GM19452 (cell line): ENCODE results near the gene RAB8B.
"Not testable (repeated sequence)": the region's sequence is repeated elsewhere in the genome, so short reads cannot be mapped to it uniquely, and the experiment has no call there.

Experiments
- ATAC-seq: cut with Tn5 transposase; IDR thresholded peaks from one replicate; pipeline ENCODE4 v1.9.1; 2021; ENCODE audit not compliant: unreplicated experiment

RAB8B gene

DNA sequence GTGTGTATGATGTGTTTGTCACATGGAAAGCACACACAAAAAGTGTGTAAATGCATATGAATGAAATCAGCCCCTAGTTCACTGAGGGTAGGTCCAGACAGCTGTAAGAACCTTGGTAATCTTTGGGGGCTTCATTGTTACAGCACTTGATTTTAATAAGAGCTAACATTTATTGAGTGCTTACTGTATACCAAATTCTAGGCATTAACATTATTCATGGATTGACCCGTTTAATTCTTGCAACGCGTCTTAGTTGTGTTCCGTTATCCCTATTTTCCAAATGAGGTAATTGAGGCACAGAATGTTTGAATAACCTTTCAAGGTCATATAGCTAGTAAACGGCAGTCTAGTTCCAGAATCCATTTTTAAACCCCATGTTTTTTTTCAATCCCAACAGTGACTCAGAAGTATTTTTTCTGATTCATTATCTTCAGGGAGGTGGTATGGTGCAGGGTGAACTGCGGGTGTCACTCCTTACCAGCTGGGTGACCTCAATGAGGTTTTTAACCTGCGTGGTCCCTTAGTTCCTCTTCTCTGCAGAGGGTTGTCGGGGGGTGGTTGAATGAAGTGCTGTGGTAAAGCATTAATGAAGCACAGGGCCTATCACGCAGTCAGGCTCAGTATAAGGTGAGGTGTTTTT lies 14.2 kb downstream of the RAB8B start:
- ATAC-seq = no peak

DNA sequence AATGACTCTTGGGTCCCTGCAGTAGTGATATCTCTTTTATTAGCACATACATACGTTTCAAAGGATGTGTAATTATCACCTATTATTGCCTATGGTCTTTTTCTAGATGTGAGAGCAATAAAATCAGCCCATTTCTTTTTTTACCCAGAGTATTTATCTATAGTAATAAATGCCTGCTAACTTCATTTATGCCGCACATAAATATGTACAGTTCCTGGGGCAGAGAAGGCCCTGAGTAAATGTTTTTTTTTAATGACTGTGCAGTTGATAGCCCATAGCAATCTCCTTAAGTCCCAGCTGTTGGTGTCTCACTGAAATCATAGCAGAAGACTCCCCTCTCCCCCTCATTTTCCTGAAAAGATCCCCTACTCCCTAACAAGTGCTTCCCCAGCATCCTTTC lies 16.7 kb downstream of the RAB8B start:
- no peak for ATAC-seq

DNA sequence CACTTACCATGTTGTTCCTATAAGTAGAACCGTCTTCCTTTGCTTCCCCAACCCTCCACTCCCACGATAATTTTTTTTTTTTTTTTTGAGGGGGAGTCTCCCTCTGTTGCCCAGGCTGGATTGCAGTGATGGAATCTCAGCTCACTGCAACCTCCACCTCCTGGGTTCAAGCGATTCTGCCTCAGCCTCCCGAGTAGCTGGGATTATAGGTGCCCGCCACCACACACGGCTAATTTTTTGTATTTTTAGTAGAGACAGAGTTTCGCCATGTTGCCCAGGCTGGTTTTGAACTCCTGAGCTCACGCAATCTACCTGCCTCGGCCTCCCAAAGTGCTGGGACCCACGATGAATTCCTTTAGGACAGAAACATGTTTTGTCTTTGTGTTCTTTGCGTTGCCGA lies 19.4 kb downstream of the RAB8B start:
- not testable (repeated sequence) for ATAC-seq

DNA sequence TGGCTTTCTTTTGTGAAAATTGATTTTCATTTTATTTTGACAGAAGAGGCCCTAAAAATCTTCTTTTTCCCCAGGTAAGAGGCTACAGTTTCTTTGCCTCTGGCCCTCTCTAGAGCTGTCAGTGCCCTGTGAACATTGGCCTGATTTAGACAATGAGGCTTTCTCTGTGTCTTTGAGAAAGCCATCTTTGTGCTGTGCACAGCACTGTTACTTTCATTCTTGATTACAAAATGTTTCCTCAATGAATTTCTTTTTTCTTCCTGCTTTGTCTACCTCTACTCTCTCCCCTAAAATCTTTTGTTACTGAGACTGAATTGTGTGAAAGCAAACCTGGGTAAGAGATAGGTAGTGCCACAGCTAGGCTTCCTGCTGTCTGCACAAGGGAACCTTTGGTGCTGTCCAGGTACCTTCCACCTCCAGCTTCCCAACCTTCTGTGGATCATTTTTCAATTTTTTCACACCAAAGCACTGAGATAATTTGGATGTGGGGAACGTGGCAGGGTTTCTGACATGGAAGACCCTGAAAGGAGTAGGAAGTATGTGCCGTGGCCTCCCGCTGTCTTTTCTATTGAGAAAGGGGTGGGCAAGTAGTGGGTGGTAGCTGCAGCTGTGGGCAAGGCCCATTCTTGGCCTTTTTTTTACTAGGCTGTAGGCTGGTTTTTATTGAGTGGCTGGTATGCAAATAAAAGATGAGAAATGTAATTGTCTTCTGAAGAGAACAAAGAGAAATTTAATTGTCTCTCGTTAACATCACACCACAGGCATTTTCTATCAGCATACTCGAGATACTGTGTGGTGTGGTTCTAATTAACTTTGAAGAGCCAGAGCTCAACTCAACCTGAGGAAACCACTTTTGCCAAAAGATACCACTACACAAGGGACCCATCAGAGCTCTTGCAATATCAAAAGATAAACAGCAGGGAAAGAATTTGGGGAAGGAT lies 21.0 kb downstream of the RAB8B start:
- ATAC-seq = no peak

DNA sequence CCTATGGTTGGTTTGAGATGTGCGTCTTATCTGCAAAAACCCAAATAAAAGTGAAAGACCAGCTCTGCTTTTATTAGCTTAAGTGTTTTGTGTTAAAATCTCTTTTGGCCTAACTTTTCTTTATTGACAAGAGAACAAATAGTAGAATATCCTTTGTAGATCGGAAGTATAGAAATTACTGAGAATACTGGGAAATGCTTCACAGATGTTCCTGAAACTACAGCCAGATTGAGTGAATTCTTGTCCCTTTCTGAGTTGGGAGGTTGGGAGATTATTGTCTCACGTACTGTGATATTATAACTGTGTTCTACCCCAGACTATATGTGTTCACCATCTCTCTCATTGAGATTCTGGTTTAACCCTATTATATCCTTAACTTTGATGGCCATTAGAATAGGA lies 21.7 kb downstream of the RAB8B start:
- ATAC-seq = no peak

DNA sequence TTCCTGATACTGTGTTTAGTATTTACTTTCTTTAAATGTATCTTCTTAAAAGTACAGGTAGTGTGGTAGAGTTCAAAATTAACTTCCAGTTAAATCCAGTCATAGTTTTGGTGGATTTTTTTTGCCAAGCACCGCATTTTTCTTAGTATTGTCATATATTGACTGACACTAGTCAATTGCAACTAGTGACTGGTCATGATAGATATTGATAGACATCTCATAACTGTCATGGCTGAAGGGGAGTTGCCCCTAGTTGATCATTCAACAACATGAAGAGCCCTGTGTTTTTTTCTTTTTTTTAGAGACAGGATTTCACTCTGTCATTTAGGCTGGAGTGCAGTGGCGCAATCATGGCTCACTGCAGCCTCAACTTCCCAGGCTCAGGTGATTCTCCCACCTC lies 22.1 kb downstream of the RAB8B start:
- no peak for ATAC-seq

DNA sequence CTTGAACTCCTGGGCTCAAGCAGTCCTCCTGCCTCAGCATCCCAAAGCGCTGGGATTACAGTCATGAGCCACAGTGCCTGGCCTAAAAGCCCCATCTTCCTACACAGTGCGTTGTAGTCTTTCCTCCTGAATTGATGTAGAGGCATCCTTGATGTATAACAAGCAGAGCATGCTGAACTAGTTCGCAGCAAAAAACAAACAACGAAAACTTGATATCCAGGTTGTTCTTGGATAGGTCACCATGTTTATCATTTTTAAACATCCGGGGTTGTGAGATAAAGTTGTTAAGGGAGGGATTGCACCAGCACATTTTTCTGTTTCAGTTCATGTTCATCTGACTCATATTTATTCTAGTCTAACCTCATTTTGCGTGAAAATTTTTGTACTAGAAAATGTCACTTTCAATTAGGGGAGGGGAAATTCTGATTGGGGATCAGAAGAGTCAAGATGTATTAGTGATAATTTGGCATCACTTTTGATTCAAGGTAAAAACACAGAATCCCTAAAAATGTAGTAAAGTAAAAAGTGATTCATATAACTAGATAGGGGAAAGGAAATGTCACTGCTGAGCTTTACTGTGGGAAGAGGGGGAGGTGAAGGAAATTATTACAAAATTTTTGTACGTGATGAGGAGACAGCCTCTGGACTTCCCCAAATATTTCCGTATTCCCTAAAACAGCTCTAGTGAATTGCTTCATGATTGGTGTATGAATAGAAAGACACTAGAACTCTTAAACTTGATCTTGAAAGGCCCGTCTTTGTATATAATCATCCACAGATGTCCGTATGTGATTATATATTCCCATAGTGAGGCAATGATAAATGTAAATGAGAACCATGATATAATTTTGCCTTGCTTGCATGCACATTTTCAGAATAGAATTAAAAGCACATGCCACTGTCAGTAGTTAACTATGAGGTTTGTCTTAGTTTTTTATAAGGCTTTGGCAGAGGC lies 22.9 kb downstream of the RAB8B start:
- ATAC-seq = no peak

DNA sequence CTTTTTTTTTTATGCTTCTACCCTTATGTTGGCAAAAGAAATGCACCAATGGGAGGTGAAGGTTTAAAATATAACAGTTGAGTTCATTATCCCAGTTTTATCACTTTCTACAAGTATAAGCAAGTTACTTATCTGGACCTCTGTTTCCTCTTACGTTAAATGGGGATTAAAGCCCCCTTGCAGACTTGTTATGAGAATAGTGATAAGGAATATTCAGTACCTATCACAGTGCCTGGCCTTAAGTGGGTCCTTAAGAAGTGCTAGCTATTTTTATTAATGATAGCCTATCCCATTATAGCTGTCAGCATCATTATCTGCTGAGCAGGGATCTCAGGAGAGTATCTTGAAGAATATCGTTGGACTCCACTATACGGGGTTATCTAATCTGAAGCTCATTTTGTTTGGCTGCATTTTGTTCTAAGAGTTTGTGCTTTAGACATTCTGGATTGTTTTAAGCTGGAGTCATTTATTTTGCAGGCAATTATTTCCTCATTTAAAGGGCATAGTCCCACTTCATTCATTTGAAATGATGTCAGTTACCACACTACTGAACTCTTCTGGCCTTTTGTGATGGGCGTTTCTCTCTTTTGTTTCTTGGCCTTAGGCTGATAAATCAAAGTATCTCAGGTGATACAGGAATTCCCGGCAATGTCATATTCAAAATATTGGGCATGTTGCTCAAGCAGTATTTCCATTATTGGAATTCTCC lies 28.8 kb downstream of the RAB8B start:
- no peak for ATAC-seq

DNA sequence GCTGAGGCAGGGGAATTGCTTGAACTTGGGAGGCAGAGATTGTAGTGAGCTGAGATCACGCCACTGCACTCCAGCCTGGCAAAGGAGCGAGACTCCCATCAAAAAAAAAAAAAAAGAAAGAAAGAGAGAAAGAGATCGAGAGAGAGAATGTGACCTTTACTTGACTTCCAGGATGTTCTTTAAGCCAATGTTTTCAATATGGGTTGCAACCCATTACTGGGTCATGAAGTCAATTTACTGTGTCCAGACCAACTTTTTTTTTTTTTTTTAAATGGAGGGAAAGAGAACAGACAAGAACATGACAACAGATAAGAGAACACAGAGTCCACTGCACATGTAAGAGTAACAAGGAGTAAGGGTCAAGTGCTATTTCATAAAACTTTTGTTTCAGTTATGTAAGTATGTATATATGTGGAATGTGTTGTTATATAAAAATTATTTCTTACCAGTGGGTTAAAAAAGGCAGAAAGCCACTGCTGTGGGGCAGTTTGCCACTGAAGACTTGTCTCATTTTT lies 29.8 kb downstream of the RAB8B start:
- no peak for ATAC-seq

DNA sequence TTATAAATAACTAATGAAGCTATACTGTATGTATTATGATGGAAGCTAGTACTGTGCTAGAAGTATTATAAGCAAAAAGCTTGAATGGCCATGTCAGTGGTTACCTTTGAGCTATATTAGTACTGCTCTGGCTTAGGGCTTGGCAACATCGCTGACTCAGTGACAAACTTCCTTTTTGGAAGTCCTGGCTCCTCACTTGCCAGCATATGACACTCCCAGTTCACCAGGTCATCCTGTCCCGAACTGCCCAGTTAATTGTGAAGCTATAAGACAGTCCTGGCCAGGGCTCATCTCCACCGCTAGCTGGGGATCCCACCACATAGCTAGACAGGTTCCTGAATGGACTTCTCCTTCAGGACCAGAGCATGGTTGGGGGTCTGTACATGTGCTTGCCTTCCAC lies 31.9 kb downstream of the RAB8B start:
- ATAC-seq = no peak

DNA sequence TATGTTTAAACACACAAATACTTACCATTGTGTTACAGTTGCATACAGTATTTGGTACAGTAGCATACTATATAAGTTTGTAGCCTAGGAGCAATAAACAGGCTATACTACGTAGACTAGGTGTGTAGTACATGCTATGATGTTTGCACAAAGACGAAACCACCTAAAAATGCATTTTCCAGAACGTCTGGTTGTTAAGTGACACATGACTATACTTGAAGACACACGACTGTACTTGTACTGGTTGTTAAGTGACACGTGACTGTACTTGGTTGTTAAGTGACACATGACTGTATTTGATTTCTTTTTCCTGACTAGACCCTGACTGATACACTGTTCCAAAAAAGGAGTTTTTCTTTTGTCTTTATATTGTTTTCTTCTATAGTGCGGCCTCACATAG lies 34.1 kb downstream of the RAB8B start:
- no peak for ATAC-seq

DNA sequence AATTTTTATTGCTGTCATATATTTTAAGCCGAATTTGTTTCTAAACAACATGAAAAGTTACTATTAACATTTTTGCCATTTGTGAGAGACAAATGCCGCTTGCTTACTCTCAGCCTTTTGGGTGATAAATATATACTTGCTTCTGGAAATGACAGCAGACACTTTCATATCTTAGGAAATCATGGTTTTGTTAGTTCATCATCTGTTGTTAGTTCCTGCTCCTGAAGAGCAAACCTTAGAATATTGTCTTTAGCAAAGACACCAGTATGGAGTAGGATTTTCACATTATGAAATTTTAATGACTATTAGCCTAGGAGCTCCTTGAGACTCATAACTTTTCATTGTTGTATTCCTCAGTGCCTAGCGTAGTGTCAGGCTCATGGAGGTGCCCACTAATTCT lies 36.0 kb downstream of the RAB8B start:
- ATAC-seq = no peak

DNA sequence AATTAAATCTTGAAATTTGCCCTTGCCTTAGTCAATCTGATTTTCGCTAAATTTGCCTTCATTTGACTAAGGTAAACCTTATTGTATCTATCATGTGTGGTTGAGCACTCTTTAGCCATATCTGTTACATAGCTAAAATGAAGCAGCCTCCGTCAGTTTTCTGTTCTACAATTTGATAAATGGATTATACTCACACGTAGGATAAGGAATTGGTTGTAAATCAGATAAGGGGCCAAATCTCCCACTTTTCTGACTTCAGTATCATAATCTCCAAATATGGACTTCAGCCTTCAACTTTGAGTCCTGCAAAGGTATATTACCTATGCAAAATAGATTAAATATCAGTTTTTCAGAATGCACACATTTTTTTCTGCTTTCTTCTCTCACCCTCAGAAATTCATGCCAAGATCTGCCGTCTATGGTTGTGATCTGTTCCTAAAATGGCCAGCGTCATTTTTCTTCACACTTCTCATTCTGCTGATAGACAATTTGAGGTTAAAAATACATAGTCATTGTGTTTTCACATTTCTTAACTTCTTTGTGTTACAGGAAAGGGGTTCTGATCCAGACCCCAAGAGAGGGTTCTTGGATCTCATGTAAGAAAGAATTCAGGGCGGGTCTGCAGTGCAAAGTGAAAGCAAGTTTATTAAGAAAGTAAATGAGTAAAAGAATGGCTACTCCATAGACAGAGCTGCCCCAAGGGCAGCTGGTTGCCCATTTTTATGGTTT lies 36.9 kb downstream of the RAB8B start:
- no peak for ATAC-seq

DNA sequence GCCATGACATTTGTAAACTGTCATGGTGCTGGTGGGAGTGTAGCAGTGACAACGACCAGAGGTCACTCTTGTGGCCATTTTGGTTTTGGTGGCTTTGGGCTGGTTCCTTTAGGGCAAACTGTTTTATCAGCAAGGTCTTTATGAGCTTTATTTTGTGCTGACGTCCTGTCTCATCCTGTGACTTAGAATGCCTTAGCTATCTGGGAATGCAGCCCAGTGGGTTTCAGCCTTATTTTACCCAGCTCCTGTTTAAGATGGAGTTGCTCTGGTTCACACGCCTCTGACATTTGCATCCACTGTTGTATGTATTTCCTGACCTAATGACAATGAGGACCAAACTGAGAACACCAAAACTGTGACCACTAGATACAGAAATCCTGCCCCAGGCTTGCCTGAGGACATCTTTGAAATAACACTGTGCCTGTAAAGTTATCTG lies 37.6 kb downstream of the RAB8B start:
- no peak for ATAC-seq

DNA sequence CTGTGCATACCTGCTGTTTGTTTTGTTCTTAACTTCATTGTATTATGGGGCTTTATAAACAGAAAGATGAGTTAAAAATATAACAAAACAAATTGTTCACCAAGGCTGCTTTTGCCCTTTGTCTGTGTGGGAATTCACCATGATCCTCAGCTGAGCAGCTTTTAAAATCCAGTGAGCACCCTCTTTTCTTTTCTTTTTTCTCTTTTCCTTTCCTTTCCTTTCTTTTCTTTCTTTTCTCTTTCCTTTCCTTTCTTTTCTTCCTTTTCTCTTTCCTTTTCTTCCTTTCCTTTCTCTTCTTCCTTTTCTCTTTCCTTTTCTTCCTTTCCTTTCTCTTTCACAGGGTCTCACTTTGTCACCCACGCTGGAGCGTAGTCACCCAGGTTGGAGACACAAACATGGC lies 38.3 kb downstream of the RAB8B start:
- ATAC-seq = no peak

DNA sequence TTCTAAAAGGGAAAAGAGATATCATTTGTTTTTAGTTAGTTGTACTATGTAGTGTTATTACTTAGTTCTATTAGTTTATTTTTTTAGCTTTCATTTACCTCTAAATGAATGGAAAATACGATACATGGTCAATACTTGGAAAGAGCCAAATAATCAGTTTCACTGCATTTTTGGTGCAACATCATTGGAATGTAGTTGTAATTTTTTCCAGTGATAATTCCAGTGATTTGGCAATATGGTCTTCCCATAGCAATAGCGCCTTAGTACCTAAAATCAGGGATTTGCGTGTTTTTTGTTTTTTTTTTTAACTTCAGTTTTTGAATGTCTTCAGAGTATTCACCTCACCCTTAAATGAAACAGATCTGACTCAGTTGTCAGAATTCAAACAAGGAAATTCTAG lies 41.8 kb downstream of the RAB8B start:
- no peak for ATAC-seq

DNA sequence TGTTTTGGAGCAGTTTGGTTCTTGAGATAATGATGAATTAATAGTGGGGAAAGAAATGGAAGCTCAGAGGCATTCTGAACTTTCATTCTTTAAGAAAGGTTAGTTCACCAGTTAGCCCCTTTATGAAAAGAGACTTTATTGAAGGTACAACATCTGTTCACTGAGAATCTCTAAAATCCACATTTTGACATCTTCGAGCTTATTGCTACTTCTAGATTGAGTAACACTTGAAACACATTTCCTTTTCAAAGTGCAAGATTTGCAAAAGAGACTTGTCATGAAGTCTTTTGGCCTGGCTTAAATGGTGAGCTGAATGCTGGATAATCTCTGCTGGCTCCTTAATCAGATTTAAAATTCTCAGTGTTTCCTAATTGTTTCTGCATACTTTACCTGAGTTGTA lies 42.3 kb downstream of the RAB8B start:
- ATAC-seq = no peak

DNA sequence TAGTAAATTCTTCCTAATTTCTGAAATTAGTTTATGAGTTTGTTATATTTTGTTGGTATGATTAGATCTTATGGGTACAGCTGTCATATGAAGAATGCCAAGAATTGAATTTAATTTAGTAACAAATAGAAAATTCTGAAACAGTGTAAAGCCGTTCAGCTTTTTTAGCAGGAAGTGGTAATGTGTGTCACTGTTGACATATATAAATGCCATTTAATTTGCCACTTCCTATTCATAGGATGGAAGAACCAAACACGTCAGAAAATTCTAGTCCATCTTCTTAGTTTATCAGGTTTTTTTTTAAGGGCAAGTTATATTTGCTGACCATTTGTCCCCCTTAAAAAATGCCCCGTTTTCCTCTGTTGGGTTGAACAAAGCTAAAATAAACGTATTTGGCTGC lies 43.0 kb downstream of the RAB8B start:
- ATAC-seq = no peak

DNA sequence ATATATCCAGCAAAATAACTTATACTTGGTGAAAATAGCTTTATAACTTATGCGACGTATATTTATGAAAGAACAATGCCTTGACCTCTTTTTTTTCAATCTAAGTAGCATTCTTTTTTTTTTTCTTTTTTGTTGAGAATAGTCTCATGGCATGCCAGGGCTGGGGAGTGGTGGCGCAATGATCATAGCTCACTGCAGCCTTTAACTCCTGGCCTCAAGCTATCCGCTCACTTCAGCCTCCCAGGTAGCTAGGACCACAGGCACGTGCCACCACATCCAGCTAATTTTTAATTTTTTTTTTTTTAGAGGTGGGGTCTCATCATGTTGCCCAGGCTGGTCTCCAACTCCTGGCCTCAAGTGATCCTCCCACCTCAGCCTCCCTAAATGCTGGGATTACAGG lies 43.5 kb downstream of the RAB8B start:
- no peak for ATAC-seq
